ENCODE results near the gene BTBD8. TPM values are rescaled to one million over a fixed set of nuclear protein-coding genes. Genes with fewer than 3 reads are reported as not detected.

The BTBD8 gene
- total RNA-seq, 6 donors from 2014 or later = 0.76 to 17.8 (median 4.2) TPM

- TF ChIP-seq POLR2AphosphoS5 (IDR thresholded peaks at IDR 0.05) = no peak
- TF ChIP-seq CTCF (IDR thresholded peaks at IDR 0.05) = no peak
- TF ChIP-seq EP300 (IDR thresholded peaks at IDR 0.05) = no peak
- TF ChIP-seq POLR2A (IDR thresholded peaks at IDR 0.05) = no peak
- ATAC-seq (ENCODE audit: low FRiP score in 2 of 2) (no peak), DNase-seq (no peak)
- WGBS, 2 donors = 97 to 99% methylated on average over 2 of the region's 2 CpGs
- H3K4me1 ChIP-seq = no peaks in the 10 kb centered on the region
- H3K9me3 ChIP-seq = peaks cover 5 to 23% (median 12%) of the 10 kb centered on the region in 4 donors
- no peak overlapping the region for H3K27ac ChIP-seq
- H3K4me3 ChIP-seq = no peak overlapping the region
- H3K27me3 ChIP-seq = no peaks in the 10 kb centered on the region
- no peaks in the 10 kb centered on the region for H3K36me3 ChIP-seq
Observed at GRCh38 chr1:92154934-92155333, 74.8 kb downstream of the BTBD8 start.

- 90 to 95% methylated on average over 3 of the region's 3 CpGs for WGBS, 2 donors
- Histone ChIP-seq H3K36me3 (peaks cover 0 to 4% (median 0%) of the 10 kb centered on the region in 4 donors), H3K27ac (no peak overlapping the region), H3K27me3 (no peaks in the 10 kb centered on the region), H3K4me3 (no peak overlapping the region), H3K9me3 (peaks cover 5 to 18% (median 12%) of the 10 kb centered on the region in 4 donors), H3K4me1 (no peaks in the 10 kb centered on the region)
- ATAC-seq (ENCODE audit: low FRiP score in 2 of 2) (no peak), DNase-seq (no peak)
- TF ChIP-seq POLR2A (IDR thresholded peaks at IDR 0.05) (no peak), EP300 (IDR thresholded peaks at IDR 0.05) (no peak), CTCF (IDR thresholded peaks at IDR 0.05) (no peak), POLR2AphosphoS5 (IDR thresholded peaks at IDR 0.05) (no peak)
Observed at GRCh38 chr1:92159593-92159992, 79.4 kb downstream of the BTBD8 start.

- ATAC-seq (ENCODE audit: low FRiP score in 2 of 2) (no peak), DNase-seq (no peak)
- TF ChIP-seq CTCF (IDR thresholded peaks at IDR 0.05) (no peak), EP300 (IDR thresholded peaks at IDR 0.05) (no peak), POLR2AphosphoS5 (IDR thresholded peaks at IDR 0.05) (no peak), POLR2A (IDR thresholded peaks at IDR 0.05) (no peak)
- 86 to 100% methylated on average over 1 of the region's 1 CpG for WGBS, 2 donors
- peaks cover 0 to 1% (median 0%) of the 10 kb centered on the region in 4 donors for H3K9me3 ChIP-seq
- H3K4me3 ChIP-seq = no peak overlapping the region
- no peaks in the 10 kb centered on the region for H3K4me1 ChIP-seq
- H3K27me3 ChIP-seq = no peaks in the 10 kb centered on the region
- no peak overlapping the region for H3K27ac ChIP-seq
- peaks cover 0 to 10% (median 0%) of the 10 kb centered on the region in 4 donors for H3K36me3 ChIP-seq
Observed at GRCh38 chr1:92165389-92165788, 85.2 kb downstream of the BTBD8 start.

- ATAC-seq (ENCODE audit: low FRiP score in 2 of 2) = no peak
Observed at GRCh38 chr1:92167151-92167550, 87.0 kb downstream of the BTBD8 start.

More at GRCh38 chr1:92167151-92167550, 87.0 kb downstream of the BTBD8 start:
- DNase-seq = no peak
- no peak for TF ChIP-seq EP300 (IDR thresholded peaks at IDR 0.05)
- no peak for TF ChIP-seq CTCF (IDR thresholded peaks at IDR 0.05)
- TF ChIP-seq POLR2AphosphoS5 (IDR thresholded peaks at IDR 0.05) = no peak
- no peak for TF ChIP-seq POLR2A (IDR thresholded peaks at IDR 0.05)
- no peaks in the 10 kb centered on the region for H3K27me3 ChIP-seq
- H3K36me3 ChIP-seq = peaks cover 0 to 7% (median 0%) of the 10 kb centered on the region in 4 donors
- no peaks in the 10 kb centered on the region for H3K4me1 ChIP-seq
- WGBS, 2 donors = 77 to 81% methylated on average over 1 of the region's 1 CpG
- no peak overlapping the region for H3K27ac ChIP-seq
- no peak overlapping the region for H3K4me3 ChIP-seq
- H3K9me3 ChIP-seq = no peaks in the 10 kb centered on the region
